Measurements from ENCODE around the gene NCKAP1. TPM values are rescaled to one million over a fixed set of nuclear protein-coding genes. Genes with fewer than 3 reads are reported as not detected.

Gene NCKAP1
- total RNA-seq, 1 experiment from 2014 or later: 173 TPM

DNA sequence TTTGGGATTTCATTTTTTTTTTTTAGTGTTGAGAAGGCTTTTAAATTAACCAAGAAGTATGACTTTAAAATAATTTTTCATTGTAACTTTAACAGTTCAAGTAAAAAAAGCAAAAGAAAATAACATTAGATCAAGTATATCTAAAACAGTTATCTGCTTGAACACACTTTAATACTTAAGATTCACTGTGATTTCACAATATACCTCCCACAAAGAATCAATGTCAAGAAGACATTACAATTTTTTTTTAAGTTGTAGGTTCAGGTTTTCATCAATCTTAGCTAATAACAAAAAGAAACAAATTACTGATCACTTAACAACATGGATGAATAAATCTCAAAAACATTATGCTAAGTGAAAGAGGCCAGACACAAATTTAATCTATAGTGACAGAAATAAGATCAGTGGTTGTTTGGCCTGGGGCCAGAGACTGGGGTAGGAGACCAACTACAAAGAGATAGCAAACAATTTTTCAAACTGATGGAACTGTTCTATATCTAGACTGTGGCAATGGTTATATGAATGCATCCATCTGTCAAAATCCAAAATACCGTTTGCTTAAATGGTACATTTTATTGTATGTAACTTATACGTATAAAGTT, 97.0 kb downstream of the NCKAP1 start (continued):
- TF ChIP-seq, protein P1, sequence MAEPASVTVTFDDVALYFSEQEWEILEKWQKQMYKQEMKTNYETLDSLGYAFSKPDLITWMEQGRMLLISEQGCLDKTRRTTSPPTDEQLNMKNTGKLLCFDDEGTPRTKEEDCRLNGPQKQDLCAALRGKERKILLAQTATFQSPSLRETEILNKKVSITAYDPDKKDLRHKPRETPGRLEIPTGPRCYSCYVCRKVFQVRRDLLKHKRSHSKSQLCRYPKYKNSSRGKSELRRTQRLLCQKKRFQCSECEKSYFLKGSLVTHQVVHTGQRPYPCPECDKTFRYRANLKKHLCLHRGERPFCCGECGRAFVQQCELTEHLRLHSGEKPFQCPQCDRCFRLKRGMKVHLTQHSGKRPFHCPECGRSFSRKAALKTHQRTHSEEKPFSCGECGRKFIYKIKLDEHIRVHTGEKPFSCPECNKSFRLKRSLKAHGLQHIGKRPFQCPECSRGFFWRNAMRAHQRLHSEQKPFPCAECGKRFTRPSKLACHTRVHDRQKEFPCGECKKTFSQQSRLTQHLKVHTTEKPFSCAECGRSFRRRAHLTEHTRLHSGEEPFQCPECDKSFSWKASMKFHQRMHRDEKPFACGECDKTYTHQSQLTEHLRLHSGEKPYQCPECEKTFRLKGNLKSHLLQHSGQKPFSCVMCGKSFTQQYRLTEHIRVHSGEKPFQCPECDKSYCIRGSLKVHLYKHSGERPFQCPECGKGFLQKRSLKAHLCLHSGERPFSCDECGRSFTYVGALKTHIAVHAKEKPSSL (CRISPR knock-in tag; conservative IDR thresholded peaks at IDR 0.05): no peak
- TF ChIP-seq, protein P2, sequence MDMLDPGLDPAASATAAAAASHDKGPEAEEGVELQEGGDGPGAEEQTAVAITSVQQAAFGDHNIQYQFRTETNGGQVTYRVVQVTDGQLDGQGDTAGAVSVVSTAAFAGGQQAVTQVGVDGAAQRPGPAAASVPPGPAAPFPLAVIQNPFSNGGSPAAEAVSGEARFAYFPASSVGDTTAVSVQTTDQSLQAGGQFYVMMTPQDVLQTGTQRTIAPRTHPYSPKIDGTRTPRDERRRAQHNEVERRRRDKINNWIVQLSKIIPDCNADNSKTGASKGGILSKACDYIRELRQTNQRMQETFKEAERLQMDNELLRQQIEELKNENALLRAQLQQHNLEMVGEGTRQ (CRISPR knock-in tag; IDR thresholded peaks at IDR 0.05): no peak
- TF ChIP-seq NFE2L1 (CRISPR knock-in tag; IDR thresholded peaks at IDR 0.05): no peak
- no peak for TF ChIP-seq ZNF416 (CRISPR knock-in tag; IDR thresholded peaks at IDR 0.05)
- TF ChIP-seq, protein P3, sequence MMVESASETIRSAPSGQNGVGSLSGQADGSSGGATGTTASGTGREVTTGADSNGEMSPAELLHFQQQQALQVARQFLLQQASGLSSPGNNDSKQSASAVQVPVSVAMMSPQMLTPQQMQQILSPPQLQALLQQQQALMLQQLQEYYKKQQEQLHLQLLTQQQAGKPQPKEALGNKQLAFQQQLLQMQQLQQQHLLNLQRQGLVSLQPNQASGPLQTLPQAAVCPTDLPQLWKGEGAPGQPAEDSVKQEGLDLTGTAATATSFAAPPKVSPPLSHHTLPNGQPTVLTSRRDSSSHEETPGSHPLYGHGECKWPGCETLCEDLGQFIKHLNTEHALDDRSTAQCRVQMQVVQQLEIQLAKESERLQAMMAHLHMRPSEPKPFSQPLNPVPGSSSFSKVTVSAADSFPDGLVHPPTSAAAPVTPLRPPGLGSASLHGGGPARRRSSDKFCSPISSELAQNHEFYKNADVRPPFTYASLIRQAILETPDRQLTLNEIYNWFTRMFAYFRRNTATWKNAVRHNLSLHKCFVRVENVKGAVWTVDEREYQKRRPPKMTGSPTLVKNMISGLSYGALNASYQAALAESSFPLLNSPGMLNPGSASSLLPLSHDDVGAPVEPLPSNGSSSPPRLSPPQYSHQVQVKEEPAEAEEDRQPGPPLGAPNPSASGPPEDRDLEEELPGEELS (CRISPR knock-in tag; IDR thresholded peaks at IDR 0.05): no peak
- TF ChIP-seq ZNF396 (CRISPR knock-in tag; IDR thresholded peaks at IDR 0.05; ENCODE audit: borderline replicate concordance): no peak
- TF ChIP-seq, protein P4, sequence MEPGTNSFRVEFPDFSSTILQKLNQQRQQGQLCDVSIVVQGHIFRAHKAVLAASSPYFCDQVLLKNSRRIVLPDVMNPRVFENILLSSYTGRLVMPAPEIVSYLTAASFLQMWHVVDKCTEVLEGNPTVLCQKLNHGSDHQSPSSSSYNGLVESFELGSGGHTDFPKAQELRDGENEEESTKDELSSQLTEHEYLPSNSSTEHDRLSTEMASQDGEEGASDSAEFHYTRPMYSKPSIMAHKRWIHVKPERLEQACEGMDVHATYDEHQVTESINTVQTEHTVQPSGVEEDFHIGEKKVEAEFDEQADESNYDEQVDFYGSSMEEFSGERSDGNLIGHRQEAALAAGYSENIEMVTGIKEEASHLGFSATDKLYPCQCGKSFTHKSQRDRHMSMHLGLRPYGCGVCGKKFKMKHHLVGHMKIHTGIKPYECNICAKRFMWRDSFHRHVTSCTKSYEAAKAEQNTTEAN (CRISPR knock-in tag; IDR thresholded peaks at IDR 0.05): no peak
- TF ChIP-seq SOX15 (CRISPR knock-in tag; IDR thresholded peaks at IDR 0.05): no peak
- TF ChIP-seq, protein P5, sequence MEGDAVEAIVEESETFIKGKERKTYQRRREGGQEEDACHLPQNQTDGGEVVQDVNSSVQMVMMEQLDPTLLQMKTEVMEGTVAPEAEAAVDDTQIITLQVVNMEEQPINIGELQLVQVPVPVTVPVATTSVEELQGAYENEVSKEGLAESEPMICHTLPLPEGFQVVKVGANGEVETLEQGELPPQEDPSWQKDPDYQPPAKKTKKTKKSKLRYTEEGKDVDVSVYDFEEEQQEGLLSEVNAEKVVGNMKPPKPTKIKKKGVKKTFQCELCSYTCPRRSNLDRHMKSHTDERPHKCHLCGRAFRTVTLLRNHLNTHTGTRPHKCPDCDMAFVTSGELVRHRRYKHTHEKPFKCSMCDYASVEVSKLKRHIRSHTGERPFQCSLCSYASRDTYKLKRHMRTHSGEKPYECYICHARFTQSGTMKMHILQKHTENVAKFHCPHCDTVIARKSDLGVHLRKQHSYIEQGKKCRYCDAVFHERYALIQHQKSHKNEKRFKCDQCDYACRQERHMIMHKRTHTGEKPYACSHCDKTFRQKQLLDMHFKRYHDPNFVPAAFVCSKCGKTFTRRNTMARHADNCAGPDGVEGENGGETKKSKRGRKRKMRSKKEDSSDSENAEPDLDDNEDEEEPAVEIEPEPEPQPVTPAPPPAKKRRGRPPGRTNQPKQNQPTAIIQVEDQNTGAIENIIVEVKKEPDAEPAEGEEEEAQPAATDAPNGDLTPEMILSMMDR (IDR thresholded peaks at IDR 0.05): no peak
- TF ChIP-seq ZNF263 (CRISPR knock-in tag; IDR thresholded peaks at IDR 0.05; ENCODE audit: low read depth): no peak
- TF ChIP-seq CBFB (CRISPR knock-in tag; IDR thresholded peaks at IDR 0.05; ENCODE audit: low read depth): no peak
- TF ChIP-seq CREM (CRISPR knock-in tag; IDR thresholded peaks at IDR 0.05): no peak
- no peak for TF ChIP-seq ZNF138 (CRISPR knock-in tag; conservative IDR thresholded peaks at IDR 0.05)
- TF ChIP-seq, protein P6, sequence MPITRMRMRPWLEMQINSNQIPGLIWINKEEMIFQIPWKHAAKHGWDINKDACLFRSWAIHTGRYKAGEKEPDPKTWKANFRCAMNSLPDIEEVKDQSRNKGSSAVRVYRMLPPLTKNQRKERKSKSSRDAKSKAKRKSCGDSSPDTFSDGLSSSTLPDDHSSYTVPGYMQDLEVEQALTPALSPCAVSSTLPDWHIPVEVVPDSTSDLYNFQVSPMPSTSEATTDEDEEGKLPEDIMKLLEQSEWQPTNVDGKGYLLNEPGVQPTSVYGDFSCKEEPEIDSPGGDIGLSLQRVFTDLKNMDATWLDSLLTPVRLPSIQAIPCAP (CRISPR knock-in tag; IDR thresholded peaks at IDR 0.05): no peak
- no peak for TF ChIP-seq JAZF1 (CRISPR knock-in tag; IDR thresholded peaks at IDR 0.05)
- no peak for TF ChIP-seq RORB (CRISPR knock-in tag; IDR thresholded peaks at IDR 0.05)

DNA sequence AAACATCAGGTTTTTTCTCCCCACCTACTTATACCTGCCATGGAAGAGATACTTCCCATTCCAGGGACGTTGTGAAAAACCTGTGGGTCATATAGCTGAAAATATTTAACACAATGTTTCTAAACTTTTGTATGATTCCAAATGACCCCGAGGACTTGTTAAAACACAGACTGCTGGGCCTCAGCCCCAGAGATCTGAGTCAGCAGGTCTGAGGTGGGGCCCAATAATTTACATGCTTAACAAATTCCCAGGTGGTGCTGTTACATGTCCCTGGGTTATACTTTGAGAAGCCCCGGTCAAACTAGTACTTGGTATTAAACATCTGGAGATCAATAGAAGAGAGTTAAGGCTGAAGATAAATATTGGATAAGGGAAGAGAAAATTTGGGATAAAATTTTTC, 100.4 kb downstream of the NCKAP1 start:
- Mint-ChIP-seq H3K27ac (no peak overlapping the region), H3K36me3 (peaks cover 39% of the 10 kb centered on the region), H3K9me3 (no peaks in the 10 kb centered on the region), H3K4me1 (no peaks in the 10 kb centered on the region), H3K4me3 (no peak overlapping the region), H3K27me3 (ENCODE audit: low read depth) (no peaks in the 10 kb centered on the region)
- ChIA-PET CTCF (no interaction called here), POLR2A (no interaction called here)
- no peak for DNase-seq (ENCODE audit: low spot score)
- ATAC-seq: no peak
- no peak for TF ChIP-seq CREM (CRISPR knock-in tag; IDR thresholded peaks at IDR 0.05)
- TF ChIP-seq NR2C2 (CRISPR knock-in tag; IDR thresholded peaks at IDR 0.05): no peak
- TF ChIP-seq FOXK1 (CRISPR knock-in tag; IDR thresholded peaks at IDR 0.05): no peak
- TF ChIP-seq TCF7 (CRISPR knock-in tag; IDR thresholded peaks at IDR 0.05; ENCODE audit: low read depth): no peak
- TF ChIP-seq, protein P7, sequence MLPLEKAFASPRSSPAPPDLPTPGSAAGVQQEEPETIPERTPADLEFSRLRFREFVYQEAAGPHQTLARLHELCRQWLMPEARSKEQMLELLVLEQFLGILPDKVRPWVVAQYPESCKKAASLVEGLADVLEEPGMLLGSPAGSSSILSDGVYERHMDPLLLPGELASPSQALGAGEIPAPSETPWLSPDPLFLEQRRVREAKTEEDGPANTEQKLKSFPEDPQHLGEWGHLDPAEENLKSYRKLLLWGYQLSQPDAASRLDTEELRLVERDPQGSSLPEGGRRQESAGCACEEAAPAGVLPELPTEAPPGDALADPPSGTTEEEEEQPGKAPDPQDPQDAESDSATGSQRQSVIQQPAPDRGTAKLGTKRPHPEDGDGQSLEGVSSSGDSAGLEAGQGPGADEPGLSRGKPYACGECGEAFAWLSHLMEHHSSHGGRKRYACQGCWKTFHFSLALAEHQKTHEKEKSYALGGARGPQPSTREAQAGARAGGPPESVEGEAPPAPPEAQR (CRISPR knock-in tag; IDR thresholded peaks at IDR 0.05): no peak
- no peak for TF ChIP-seq CBFB (CRISPR knock-in tag; IDR thresholded peaks at IDR 0.05; ENCODE audit: low read depth)
- TF ChIP-seq, protein P8, sequence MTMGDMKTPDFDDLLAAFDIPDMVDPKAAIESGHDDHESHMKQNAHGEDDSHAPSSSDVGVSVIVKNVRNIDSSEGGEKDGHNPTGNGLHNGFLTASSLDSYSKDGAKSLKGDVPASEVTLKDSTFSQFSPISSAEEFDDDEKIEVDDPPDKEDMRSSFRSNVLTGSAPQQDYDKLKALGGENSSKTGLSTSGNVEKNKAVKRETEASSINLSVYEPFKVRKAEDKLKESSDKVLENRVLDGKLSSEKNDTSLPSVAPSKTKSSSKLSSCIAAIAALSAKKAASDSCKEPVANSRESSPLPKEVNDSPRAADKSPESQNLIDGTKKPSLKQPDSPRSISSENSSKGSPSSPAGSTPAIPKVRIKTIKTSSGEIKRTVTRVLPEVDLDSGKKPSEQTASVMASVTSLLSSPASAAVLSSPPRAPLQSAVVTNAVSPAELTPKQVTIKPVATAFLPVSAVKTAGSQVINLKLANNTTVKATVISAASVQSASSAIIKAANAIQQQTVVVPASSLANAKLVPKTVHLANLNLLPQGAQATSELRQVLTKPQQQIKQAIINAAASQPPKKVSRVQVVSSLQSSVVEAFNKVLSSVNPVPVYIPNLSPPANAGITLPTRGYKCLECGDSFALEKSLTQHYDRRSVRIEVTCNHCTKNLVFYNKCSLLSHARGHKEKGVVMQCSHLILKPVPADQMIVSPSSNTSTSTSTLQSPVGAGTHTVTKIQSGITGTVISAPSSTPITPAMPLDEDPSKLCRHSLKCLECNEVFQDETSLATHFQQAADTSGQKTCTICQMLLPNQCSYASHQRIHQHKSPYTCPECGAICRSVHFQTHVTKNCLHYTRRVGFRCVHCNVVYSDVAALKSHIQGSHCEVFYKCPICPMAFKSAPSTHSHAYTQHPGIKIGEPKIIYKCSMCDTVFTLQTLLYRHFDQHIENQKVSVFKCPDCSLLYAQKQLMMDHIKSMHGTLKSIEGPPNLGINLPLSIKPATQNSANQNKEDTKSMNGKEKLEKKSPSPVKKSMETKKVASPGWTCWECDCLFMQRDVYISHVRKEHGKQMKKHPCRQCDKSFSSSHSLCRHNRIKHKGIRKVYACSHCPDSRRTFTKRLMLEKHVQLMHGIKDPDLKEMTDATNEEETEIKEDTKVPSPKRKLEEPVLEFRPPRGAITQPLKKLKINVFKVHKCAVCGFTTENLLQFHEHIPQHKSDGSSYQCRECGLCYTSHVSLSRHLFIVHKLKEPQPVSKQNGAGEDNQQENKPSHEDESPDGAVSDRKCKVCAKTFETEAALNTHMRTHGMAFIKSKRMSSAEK (CRISPR knock-in tag; IDR thresholded peaks at IDR 0.05; ENCODE audit: borderline replicate concordance): no peak
- no peak for TF ChIP-seq ZNF263 (CRISPR knock-in tag; IDR thresholded peaks at IDR 0.05; ENCODE audit: low read depth)
- TF ChIP-seq ZNF317 (CRISPR knock-in tag; IDR thresholded peaks at IDR 0.05; ENCODE audit: borderline replicate concordance, low read depth): no peak

All from WTC11 (cell line).